Measurements from ENCODE around the gene PSMB1. TPM values are rescaled to one million over a fixed set of nuclear protein-coding genes. Genes with fewer than 3 reads are reported as not detected.
"Not testable (repeated sequence)": the region's sequence is repeated elsewhere in the genome, so short reads cannot be mapped to it uniquely, and the experiment has no call there.

Gene PSMB1
- total RNA-seq, 1 donor = 265 TPM

DNA sequence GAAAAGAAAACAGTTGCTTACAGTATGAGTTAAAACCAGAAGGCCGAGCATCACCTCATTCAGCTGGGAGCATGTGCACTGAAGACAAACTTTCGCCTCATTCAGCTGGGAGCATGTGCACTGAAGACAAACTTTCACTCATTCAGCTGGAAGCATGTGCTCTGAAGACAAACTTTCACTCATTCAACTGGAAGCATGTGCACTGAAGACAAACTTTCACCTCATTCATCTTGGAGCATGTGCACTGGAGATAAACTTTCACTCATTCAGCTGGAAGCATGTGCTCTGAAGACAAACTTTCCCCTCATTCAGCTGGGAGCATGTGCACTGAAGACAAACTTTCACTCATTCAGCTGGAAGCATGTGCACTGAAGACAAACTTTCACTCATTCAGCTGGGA lies 45.4 kb downstream of the PSMB1 start:
- H2AFZ ChIP-seq (ENCODE audit: low read length); H3K27ac ChIP-seq (ENCODE audit: low read depth, low read length); H3K4me3 ChIP-seq (ENCODE audit: insufficient read depth, low read length); H3K79me2 ChIP-seq (ENCODE audit: insufficient read depth, low read length); DNase-seq (ENCODE audit: insufficient read length, low spot score, missing footprints); H3K4me1 ChIP-seq (ENCODE audit: insufficient read depth, low read length); H4K20me1 ChIP-seq (ENCODE audit: insufficient read depth, low read length); H3K9me3 ChIP-seq (ENCODE audit: low read depth, low read length); H3K27me3 ChIP-seq (ENCODE audit: insufficient read depth, low read length); H3K36me3 ChIP-seq (ENCODE audit: insufficient read depth, low read length); H3K4me2 ChIP-seq (ENCODE audit: insufficient read depth, low read length): not testable (repeated sequence)

- Histone ChIP-seq H3K4me2 (ENCODE audit: insufficient read depth, low read length) (no peak overlapping the region), H3K9me3 (ENCODE audit: low read depth, low read length) (peaks cover 1% of the 10 kb centered on the region), H3K36me3 (ENCODE audit: insufficient read depth, low read length) (no peaks in the 10 kb centered on the region), H2AFZ (ENCODE audit: low read length) (no peak overlapping the region), H3K27me3 (ENCODE audit: insufficient read depth, low read length) (no peaks in the 10 kb centered on the region), H3K4me3 (ENCODE audit: insufficient read depth, low read length) (no peak overlapping the region), H4K20me1 (ENCODE audit: insufficient read depth, low read length) (no peaks in the 10 kb centered on the region), H3K27ac (ENCODE audit: low read depth, low read length) (no peak overlapping the region), H3K4me1 (ENCODE audit: insufficient read depth, low read length) (no peaks in the 10 kb centered on the region), H3K79me2 (ENCODE audit: insufficient read depth, low read length) (no peaks in the 10 kb centered on the region)
- DNase-seq (ENCODE audit: insufficient read length, low spot score, missing footprints) = no peak
- TF ChIP-seq CTCF (IDR thresholded peaks at IDR 0.05; ENCODE audit: extremely low read depth, low read depth, low read length) = no peak
Measured at GRCh38 chr6:170506446-170506845, 46.7 kb downstream of the PSMB1 start.

GRCh38 chr6:170505306-170505705 lies 47.8 kb downstream of the PSMB1 start:
- H3K4me2 ChIP-seq (ENCODE audit: insufficient read depth, low read length) = no peak overlapping the region
- H2AFZ ChIP-seq (ENCODE audit: low read length) = no peak overlapping the region
- peaks cover 1% of the 10 kb centered on the region for H3K9me3 ChIP-seq (ENCODE audit: low read depth, low read length)
- no peak for DNase-seq (ENCODE audit: insufficient read length, low spot score, missing footprints)
- no peaks in the 10 kb centered on the region for H4K20me1 ChIP-seq (ENCODE audit: insufficient read depth, low read length)
- H3K4me1 ChIP-seq (ENCODE audit: insufficient read depth, low read length) = no peaks in the 10 kb centered on the region
- H3K79me2 ChIP-seq (ENCODE audit: insufficient read depth, low read length) = no peaks in the 10 kb centered on the region
- no peaks in the 10 kb centered on the region for H3K36me3 ChIP-seq (ENCODE audit: insufficient read depth, low read length)
- H3K4me3 ChIP-seq (ENCODE audit: insufficient read depth, low read length) = no peak overlapping the region
- no peaks in the 10 kb centered on the region for H3K27me3 ChIP-seq (ENCODE audit: insufficient read depth, low read length)
- no peak for TF ChIP-seq CTCF (IDR thresholded peaks at IDR 0.05; ENCODE audit: extremely low read depth, low read depth, low read length)
- H3K27ac ChIP-seq (ENCODE audit: low read depth, low read length) = no peak overlapping the region

- no peak for TF ChIP-seq CTCF (IDR thresholded peaks at IDR 0.05; ENCODE audit: extremely low read depth, low read depth, low read length)
- H3K4me3 ChIP-seq (ENCODE audit: insufficient read depth, low read length) = no peak overlapping the region
- no peak overlapping the region for H3K4me2 ChIP-seq (ENCODE audit: insufficient read depth, low read length)
- H3K27me3 ChIP-seq (ENCODE audit: insufficient read depth, low read length) = no peaks in the 10 kb centered on the region
- H3K4me1 ChIP-seq (ENCODE audit: insufficient read depth, low read length) = no peaks in the 10 kb centered on the region
- no peak overlapping the region for H3K27ac ChIP-seq (ENCODE audit: low read depth, low read length)
- no peak for DNase-seq (ENCODE audit: insufficient read length, low spot score, missing footprints)
- no peaks in the 10 kb centered on the region for H3K79me2 ChIP-seq (ENCODE audit: insufficient read depth, low read length)
- no peaks in the 10 kb centered on the region for H3K36me3 ChIP-seq (ENCODE audit: insufficient read depth, low read length)
- H4K20me1 ChIP-seq (ENCODE audit: insufficient read depth, low read length) = no peaks in the 10 kb centered on the region
- no peak overlapping the region for H2AFZ ChIP-seq (ENCODE audit: low read length)
- peaks cover 1% of the 10 kb centered on the region for H3K9me3 ChIP-seq (ENCODE audit: low read depth, low read length)
Measured at GRCh38 chr6:170504479-170504878, 48.6 kb downstream of the PSMB1 start.

DNA sequence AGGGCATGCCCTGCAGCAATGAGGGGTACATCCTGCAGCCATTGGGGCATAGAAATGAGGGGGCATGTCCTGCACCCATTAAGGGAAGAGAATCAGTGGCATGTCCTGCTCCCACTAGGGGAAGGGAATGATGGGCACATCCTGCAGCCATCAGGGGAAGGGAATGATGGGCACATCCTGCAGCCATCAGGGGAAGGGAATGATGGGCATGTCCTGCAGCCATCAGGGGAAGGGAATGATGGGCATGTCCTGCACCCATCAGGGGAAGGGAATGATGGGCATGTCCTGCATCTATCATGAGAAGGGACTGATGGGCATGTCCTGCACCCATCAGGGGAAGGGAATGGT lies 49.7 kb downstream of the PSMB1 start:
- Histone ChIP-seq H3K4me1 (ENCODE audit: insufficient read depth, low read length) (no peaks in the 10 kb centered on the region), H3K36me3 (ENCODE audit: insufficient read depth, low read length) (no peaks in the 10 kb centered on the region), H3K4me2 (ENCODE audit: insufficient read depth, low read length) (no peak overlapping the region), H3K27ac (ENCODE audit: low read depth, low read length) (no peak overlapping the region), H2AFZ (ENCODE audit: low read length) (no peak overlapping the region), H3K79me2 (ENCODE audit: insufficient read depth, low read length) (no peaks in the 10 kb centered on the region), H3K4me3 (ENCODE audit: insufficient read depth, low read length) (no peak overlapping the region), H3K9me3 (ENCODE audit: low read depth, low read length) (peaks cover 1% of the 10 kb centered on the region), H3K27me3 (ENCODE audit: insufficient read depth, low read length) (no peaks in the 10 kb centered on the region), H4K20me1 (ENCODE audit: insufficient read depth, low read length) (no peaks in the 10 kb centered on the region)
- DNase-seq (ENCODE audit: insufficient read length, low spot score, missing footprints) = no peak
- TF ChIP-seq CTCF (IDR thresholded peaks at IDR 0.05; ENCODE audit: extremely low read depth, low read depth, low read length) = no peak

- H2AFZ ChIP-seq (ENCODE audit: low read length); DNase-seq (ENCODE audit: insufficient read length, low spot score, missing footprints); H3K27ac ChIP-seq (ENCODE audit: low read depth, low read length); H3K9me3 ChIP-seq (ENCODE audit: low read depth, low read length); H3K4me3 ChIP-seq (ENCODE audit: insufficient read depth, low read length); H3K79me2 ChIP-seq (ENCODE audit: insufficient read depth, low read length); H3K4me2 ChIP-seq (ENCODE audit: insufficient read depth, low read length); H3K36me3 ChIP-seq (ENCODE audit: insufficient read depth, low read length); H3K4me1 ChIP-seq (ENCODE audit: insufficient read depth, low read length); H4K20me1 ChIP-seq (ENCODE audit: insufficient read depth, low read length); H3K27me3 ChIP-seq (ENCODE audit: insufficient read depth, low read length): not testable (repeated sequence)
Measured at GRCh38 chr6:170502733-170503413, 50.2 kb downstream of the PSMB1 start.

Measured in osteoblast (primary cell).